Activated naive CD4-positive, alpha-beta T cell treated with anti-CD3 and anti-CD28 coated beads, Interleukin-2, amount 50 U/mL, for 72 hours (primary cell): ENCODE measurements around the gene MBD3. TPM values are rescaled to one million over a fixed set of nuclear protein-coding genes. Genes with fewer than 3 reads are reported as not detected.

Experiments
- ATAC-seq, 2 donors: fragments of 150-1000 bp; cut with Tn5 transposase; 2 replicates each; pipeline ENCODE4 v1.10.0; 2021; ENCODE audit warnings: mild to moderate bottlenecking in 2 of 2, moderate library complexity in 2 of 2
- DNase-seq, 2 donors: peaks; one replicate each; pipeline ENCODE4 v3.0.0; 2021 to 2022; ENCODE audit warnings: low spot score in 2 of 2
- H3K27ac Mint-ChIP-seq, 2 donors: one replicate each; pipeline ENCODE4 v1.8.0; 2022; ENCODE audit warnings: mild to moderate bottlenecking in 2 of 2, mixed read lengths in 2 of 2
- H3K36me3 Mint-ChIP-seq, 2 donors: one replicate each; pipeline ENCODE4 v1.8.0; 2022; ENCODE audit warnings: mixed read lengths in 2 of 2
- H3K9me3 Mint-ChIP-seq, 2 donors: one replicate each; pipeline ENCODE4 v1.8.0; 2022; ENCODE audit warnings: mixed read lengths in 2 of 2
- total RNA-seq, 2 donors: library from RNA; stranded (reverse); gene quantifications; one replicate each; pipeline ENCODE4 v1.2.3, GENCODE V29; 2022

The MBD3 gene
- total RNA-seq, 2 donors from 2014 or later = 50.8 to 103 TPM

GRCh38 chr19:1622541-1622940 lies 29.9 kb upstream of the MBD3 start:
- H3K27ac Mint-ChIP-seq = peak overlapping the region; percentile 61 to 85
- no peaks in the 10 kb centered on the region for H3K9me3 Mint-ChIP-seq
- no peaks in the 10 kb centered on the region for H3K36me3 Mint-ChIP-seq
- no peak for DNase-seq
- no peak for ATAC-seq

GRCh38 chr19:1622007-1622406 lies 29.3 kb upstream of the MBD3 start:
- H3K27ac Mint-ChIP-seq = no peak overlapping the region
- no peaks in the 10 kb centered on the region for H3K9me3 Mint-ChIP-seq
- H3K36me3 Mint-ChIP-seq = peaks cover 0 to 2% of the 10 kb centered on the region in 2 donors
- DNase-seq (no peak), ATAC-seq (no peak)

- Mint-ChIP-seq H3K27ac (no peak overlapping the region), H3K9me3 (no peaks in the 10 kb centered on the region), H3K36me3 (peaks cover 0 to 6% of the 10 kb centered on the region in 2 donors)
- no peak for DNase-seq
- no peak for ATAC-seq
Measured at GRCh38 chr19:1621574-1621973, 28.9 kb upstream of the MBD3 start.

GRCh38 chr19:1621021-1621420 lies 28.4 kb upstream of the MBD3 start:
- peaks cover 0 to 9% of the 10 kb centered on the region in 2 donors for H3K36me3 Mint-ChIP-seq
- DNase-seq = no peak
- no peaks in the 10 kb centered on the region for H3K9me3 Mint-ChIP-seq
- H3K27ac Mint-ChIP-seq = no peak overlapping the region
- no peak for ATAC-seq

- Mint-ChIP-seq H3K36me3 (peaks cover 4 to 13% of the 10 kb centered on the region in 2 donors), H3K27ac (no peak overlapping the region), H3K9me3 (no peaks in the 10 kb centered on the region)
- no peak for DNase-seq
- no peak for ATAC-seq
Measured at GRCh38 chr19:1620502-1620901, 27.8 kb upstream of the MBD3 start.

- no peak overlapping the region for H3K27ac Mint-ChIP-seq
- H3K36me3 Mint-ChIP-seq = peaks cover 4 to 15% of the 10 kb centered on the region in 2 donors
- DNase-seq = no peak
- H3K9me3 Mint-ChIP-seq = no peaks in the 10 kb centered on the region
- ATAC-seq = no peak
Measured at GRCh38 chr19:1619703-1620102, 27.0 kb upstream of the MBD3 start.

- Mint-ChIP-seq H3K27ac (peak overlapping the region in 1 of 2 donors; percentile 81), H3K9me3 (no peaks in the 10 kb centered on the region), H3K36me3 (peaks cover 4 to 19% of the 10 kb centered on the region in 2 donors)
- DNase-seq (no peak), ATAC-seq (no peak)
Measured at GRCh38 chr19:1619094-1619439, 26.4 kb upstream of the MBD3 start.

- Mint-ChIP-seq H3K9me3 (no peaks in the 10 kb centered on the region), H3K27ac (peak overlapping the region; percentile 81 to 83), H3K36me3 (peaks cover 4 to 19% of the 10 kb centered on the region in 2 donors)
- ATAC-seq (peak; percentile 64 to 65), DNase-seq (no peak)
Measured at GRCh38 chr19:1618157-1619093, 25.8 kb upstream of the MBD3 start.

- Mint-ChIP-seq H3K27ac (peak overlapping the region in 1 of 2 donors; percentile 81), H3K36me3 (peaks cover 4 to 19% of the 10 kb centered on the region in 2 donors), H3K9me3 (no peaks in the 10 kb centered on the region)
- peak; percentile 62 to 69 for ATAC-seq
- no peak for DNase-seq
Measured at GRCh38 chr19:1616875-1617274, 24.2 kb upstream of the MBD3 start.

GRCh38 chr19:1616396-1616795 lies 23.7 kb upstream of the MBD3 start:
- H3K36me3 Mint-ChIP-seq = peaks cover 4 to 19% of the 10 kb centered on the region in 2 donors
- DNase-seq (no peak), ATAC-seq (no peak)
- H3K9me3 Mint-ChIP-seq = no peaks in the 10 kb centered on the region
- H3K27ac Mint-ChIP-seq = peak overlapping the region in 1 of 2 donors; percentile 81

GRCh38 chr19:1615156-1615765 lies 22.6 kb upstream of the MBD3 start:
- no peak overlapping the region for H3K27ac Mint-ChIP-seq

GRCh38 chr19:1613808-1614570 lies 21.3 kb upstream of the MBD3 start:
- no peak for DNase-seq
- peaks cover 4 to 19% of the 10 kb centered on the region in 2 donors for H3K36me3 Mint-ChIP-seq
- no peak overlapping the region for H3K27ac Mint-ChIP-seq
- ATAC-seq = no peak
- H3K9me3 Mint-ChIP-seq = no peaks in the 10 kb centered on the region

More at GRCh38 chr19:1615156-1615765, 22.6 kb upstream of the MBD3 start:
- Mint-ChIP-seq H3K36me3 (peaks cover 4 to 19% of the 10 kb centered on the region in 2 donors), H3K9me3 (no peaks in the 10 kb centered on the region)
- ATAC-seq = no peak
- DNase-seq = no peak

GRCh38 chr19:1613146-1613545 lies 20.5 kb upstream of the MBD3 start:
- Mint-ChIP-seq H3K27ac (no peak overlapping the region), H3K9me3 (no peaks in the 10 kb centered on the region), H3K36me3 (peaks cover 4 to 19% of the 10 kb centered on the region in 2 donors)
- DNase-seq (no peak), ATAC-seq (no peak)

- no peak overlapping the region for H3K27ac Mint-ChIP-seq
- no peaks in the 10 kb centered on the region for H3K9me3 Mint-ChIP-seq
- DNase-seq (no peak), ATAC-seq (no peak)
- peaks cover 4 to 19% of the 10 kb centered on the region in 2 donors for H3K36me3 Mint-ChIP-seq
Measured at GRCh38 chr19:1612114-1613086, 19.7 kb upstream of the MBD3 start.

- DNase-seq = no peak
- Mint-ChIP-seq H3K36me3 (peaks cover 4 to 10% of the 10 kb centered on the region in 2 donors), H3K9me3 (no peaks in the 10 kb centered on the region), H3K27ac (no peak overlapping the region)
- no peak for ATAC-seq
Measured at GRCh38 chr19:1611353-1611752, 18.7 kb upstream of the MBD3 start.

- H3K36me3 Mint-ChIP-seq = peaks cover under 1 to 6% of the 10 kb centered on the region in 2 donors
- H3K27ac Mint-ChIP-seq = no peak overlapping the region
- no peak for ATAC-seq
- no peak for DNase-seq
- no peaks in the 10 kb centered on the region for H3K9me3 Mint-ChIP-seq
Measured at GRCh38 chr19:1610579-1610978, 17.9 kb upstream of the MBD3 start.
